GM23338 (cell line): ENCODE measurements around the gene LTBR. TPM values are rescaled to one million over a fixed set of nuclear protein-coding genes. Genes with fewer than 3 reads are reported as not detected.
"Not testable (repeated sequence)": the region's sequence is repeated elsewhere in the genome, so short reads cannot be mapped to it uniquely, and the experiment has no call there.

Source experiments
- ATAC-seq: fragments of 200-7000 bp; cut with Tn5 transposase; 3 replicates; pipeline ENCODE4 v1.9.1; 2020
- DNase-seq: peaks from one replicate; pipeline ENCODE4 v3.0.0-alpha.2; 2015; ENCODE audit warnings: low spot score
- H2AFZ ChIP-seq: fragments of 200-600 bp; sonication (generic); 2 replicates; pipeline ENCODE4 v1.8.0; 2016; ENCODE audit warnings: antibody characterized with exemption, mild to moderate bottlenecking, moderate library complexity
- H3F3A ChIP-seq: fragments of 200-600 bp; sonication (generic); replicated peaks from 2 replicates; pipeline ENCODE4 v1.8.0; 2017; ENCODE audit warnings: antibody characterized with exemption, mixed run types, low read depth
- H3K27ac ChIP-seq: fragments of 200-600 bp; sonication (generic); 2 replicates; pipeline ENCODE4 v1.6.1; 2016; ENCODE audit warnings: low read depth
- H3K27me3 ChIP-seq: fragments of 200-600 bp; sonication (generic); 2 replicates; pipeline ENCODE4 v1.8.0; 2016; ENCODE audit warnings: mild to moderate bottlenecking, mixed run types, moderate library complexity; ENCODE audit not compliant: insufficient read depth
- H3K36me3 ChIP-seq: fragments of 200-600 bp; sonication (generic); 2 replicates; pipeline ENCODE4 v1.8.0; 2016; ENCODE audit warnings: mild to moderate bottlenecking; ENCODE audit not compliant: insufficient read depth
- H3K4me1 ChIP-seq: fragments of 200-600 bp; sonication (generic); 2 replicates; pipeline ENCODE4 v1.8.0; 2016; ENCODE audit warnings: mild to moderate bottlenecking, moderate library complexity; ENCODE audit not compliant: insufficient read depth
- H3K4me2 ChIP-seq: fragments of 200-600 bp; sonication (generic); 2 replicates; pipeline ENCODE4 v1.7.1; 2017; ENCODE audit warnings: mixed run types
- H3K4me3 ChIP-seq: fragments of 200-600 bp; sonication (generic); 2 replicates; pipeline ENCODE4 v1.6.1; 2016; ENCODE audit warnings: mixed run types
- H3K79me2 ChIP-seq: fragments of 200-600 bp; sonication (generic); replicated peaks from 2 replicates; pipeline ENCODE4 v1.8.0; 2017; ENCODE audit warnings: mild to moderate bottlenecking; ENCODE audit not compliant: insufficient read depth
- H3K9me2 ChIP-seq: fragments of 200-600 bp; sonication (generic); 2 replicates; pipeline ENCODE4 v1.8.0; 2017; ENCODE audit not compliant: insufficient read depth
- H4K20me1 ChIP-seq: fragments of 200-600 bp; sonication (generic); replicated peaks from 2 replicates; pipeline ENCODE4 v1.8.0; 2017; ENCODE audit warnings: mild to moderate bottlenecking; ENCODE audit not compliant: insufficient read depth
- H3K27ac Mint-ChIP-seq: 2 replicates; pipeline ENCODE4 v1.8.0; 2020; ENCODE audit warnings: inconsistent platforms, mild to moderate bottlenecking, moderate library complexity, mixed read lengths
- H3K27me3 Mint-ChIP-seq: 3 replicates; pipeline ENCODE4 v1.8.0; 2022; ENCODE audit warnings: low read depth, mild to moderate bottlenecking, moderate library complexity, mixed read lengths, inconsistent platforms; ENCODE audit not compliant: insufficient read depth, poor library complexity
- H3K36me3 Mint-ChIP-seq: 3 replicates; pipeline ENCODE4 v1.8.0; 2021; ENCODE audit warnings: low read depth, mild to moderate bottlenecking, inconsistent platforms, moderate library complexity, mixed read lengths
- H3K4me1 Mint-ChIP-seq: 3 replicates; pipeline ENCODE4 v1.8.0; 2020; ENCODE audit warnings: mild to moderate bottlenecking, inconsistent platforms, mixed read lengths
- H3K4me3 Mint-ChIP-seq: 3 replicates; pipeline ENCODE4 v1.8.0; 2021; ENCODE audit warnings: moderate library complexity, mild to moderate bottlenecking, inconsistent platforms, mixed read lengths
- H3K9me3 Mint-ChIP-seq: 3 replicates; pipeline ENCODE4 v1.8.0; 2020; ENCODE audit warnings: moderate library complexity, mild to moderate bottlenecking, inconsistent platforms, mixed read lengths
- CREB1 ChIP-seq: fragments of 250-450 bp; sonication (Bioruptor Pico); IDR thresholded peaks from 2 replicates; pipeline ENCODE4 v1.5.0; 2020; ENCODE audit warnings: low read depth, mild to moderate bottlenecking, moderate library complexity
- EZH2 ChIP-seq: fragments of 200-600 bp; sonication (generic); IDR thresholded peaks from one replicate; pipeline ENCODE4 v1.8.0; 2017; ENCODE audit warnings: antibody characterized with exemption, mild to moderate bottlenecking, low read depth; ENCODE audit not compliant: unreplicated experiment
- JUNB ChIP-seq: IDR thresholded peaks from one replicate; pipeline ENCODE4 v1.6.1; 2016; ENCODE audit warnings: antibody characterized with exemption; ENCODE audit not compliant: unreplicated experiment
- NANOG ChIP-seq: IDR thresholded peaks from 2 replicates; pipeline ENCODE4 v1.6.1; 2016; ENCODE audit warnings: antibody characterized with exemption, borderline replicate concordance
- POLR2AphosphoS5 ChIP-seq: IDR thresholded peaks from 2 replicates; pipeline ENCODE4 v1.6.1; 2016; ENCODE audit warnings: antibody characterized with exemption, low read depth
- STAT1 ChIP-seq: IDR thresholded peaks from one replicate; pipeline ENCODE4 v1.6.1; 2016; ENCODE audit warnings: antibody characterized with exemption; ENCODE audit not compliant: unreplicated experiment
- ZNF331 ChIP-seq: fragments of 250-450 bp; sonication (Bioruptor Pico); IDR thresholded peaks from 2 replicates; pipeline ENCODE4 v1.5.0; 2020; ENCODE audit warnings: low read depth, mild to moderate bottlenecking, moderate library complexity
- polyA plus RNA-seq: library from polyadenylated mRNA; unstranded; fragments of >200 nt; fragmentation: Nextera tagmentation; extraction: Ambion mirVana; gene quantifications from 2 replicates; pipeline ENCODE4 v1.2.1, GENCODE V29; 2016
- total RNA-seq: library from RNA; depleted of rRNA; stranded (reverse); fragments of >200 nt; shearing (Covaris generic); gene quantifications from 2 replicates; pipeline ENCODE4 v1.2.3, GENCODE V29; 2014
- TF ChIP-seq, protein P1 (sequence below): fragments of 250-450 bp; sonication (Bioruptor Pico); IDR thresholded peaks from 2 replicates; pipeline ENCODE4 v1.5.0; 2020; ENCODE audit warnings: mild to moderate bottlenecking, moderate library complexity

The LTBR gene
- total and polyA plus RNA-seq, 2 experiments from 2014 or later: 6.1 to 6.8 TPM

GRCh38 chr12:6427796-6428195 lies 43.8 kb downstream of the LTBR start:
- not testable (repeated sequence) for H3K36me3 Mint-ChIP-seq, H3K36me3 ChIP-seq, H3K9me2 ChIP-seq, H3K9me3 Mint-ChIP-seq, H4K20me1 ChIP-seq, H2AFZ ChIP-seq, DNase-seq, H3F3A ChIP-seq, H3K4me2 ChIP-seq, H3K4me3 Mint-ChIP-seq, H3K79me2 ChIP-seq, H3K27ac Mint-ChIP-seq, ATAC-seq, H3K27me3 Mint-ChIP-seq, H3K4me1 ChIP-seq, H3K27ac ChIP-seq, H3K4me3 ChIP-seq, H3K27me3 ChIP-seq
- peaks cover 17% of the 10 kb centered on the region; the same call in 2 of the 3 replicates for H3K4me1 Mint-ChIP-seq

DNA sequence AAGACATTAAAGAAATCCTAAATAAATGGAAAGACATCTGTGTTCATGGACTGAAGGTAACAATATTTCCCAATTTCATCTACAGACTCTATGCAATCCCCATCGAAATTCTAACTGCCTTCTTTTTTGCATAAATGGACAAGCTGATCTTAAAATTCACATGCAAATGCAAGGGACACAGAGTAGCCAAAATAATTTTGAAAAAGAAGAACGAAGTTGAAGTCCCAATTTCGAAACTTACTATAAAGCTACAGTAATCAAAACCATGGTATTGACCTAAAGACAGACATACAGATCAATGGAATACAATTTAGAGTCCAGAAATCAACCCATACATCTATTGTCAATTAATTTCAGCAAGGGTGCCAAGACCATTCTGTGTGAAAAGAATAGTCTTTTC lies 44.4 kb downstream of the LTBR start:
- Histone ChIP-seq H3K4me2 (no peak overlapping the region), H2AFZ (no peak overlapping the region), H3K79me2 (no peaks in the 10 kb centered on the region), H4K20me1 (no peaks in the 10 kb centered on the region), H3K27ac (no peak overlapping the region), H3F3A (no peaks in the 10 kb centered on the region), H3K4me1 (peaks cover 4% of the 10 kb centered on the region), H3K36me3 (no peaks in the 10 kb centered on the region), H3K9me2 (no peaks in the 10 kb centered on the region), H3K4me3 (no peak overlapping the region), H3K27me3 (no peaks in the 10 kb centered on the region)
- no peaks in the 10 kb centered on the region for H3K9me3 Mint-ChIP-seq
- no peak overlapping the region for H3K4me3 Mint-ChIP-seq
- peaks cover 5% of the 10 kb centered on the region for H3K27me3 Mint-ChIP-seq
- DNase-seq (no peak), ATAC-seq (no peak)
- H3K4me1 Mint-ChIP-seq: peaks cover 20% of the 10 kb centered on the region; the same call in 2 of the 3 replicates
- TF ChIP-seq JUNB (no peak), STAT1 (no peak)
- H3K36me3 Mint-ChIP-seq: no peaks in the 10 kb centered on the region
- no peak overlapping the region for H3K27ac Mint-ChIP-seq

GRCh38 chr12:6430124-6430989 lies 46.4 kb downstream of the LTBR start:
- Mint-ChIP-seq H3K36me3 (no peaks in the 10 kb centered on the region), H3K27me3 (no peaks in the 10 kb centered on the region), H3K27ac (peak overlapping the region; percentile 51; the same call in 1 of the 2 replicates), H3K9me3 (no peaks in the 10 kb centered on the region), H3K4me3 (no peak overlapping the region), H3K4me1 (peaks cover 30% of the 10 kb centered on the region)
- Histone ChIP-seq H3K4me1 (peaks cover 15% of the 10 kb centered on the region), H3K27ac (no peak overlapping the region), H3K79me2 (no peaks in the 10 kb centered on the region), H3K36me3 (no peaks in the 10 kb centered on the region), H3K27me3 (no peaks in the 10 kb centered on the region), H3F3A (peaks cover 8% of the 10 kb centered on the region; the same call in 1 of the 2 replicates), H3K4me2 (no peak overlapping the region), H4K20me1 (no peaks in the 10 kb centered on the region), H3K9me2 (no peaks in the 10 kb centered on the region), H3K4me3 (no peak overlapping the region), H2AFZ (peak overlapping the region; percentile 61; the same call in 1 of the 2 replicates)
- ATAC-seq (no peak), DNase-seq (no peak)
- TF ChIP-seq POLR2AphosphoS5 (no peak), ZNF331 (CRISPR knock-in tag) (no peak), CREB1 (CRISPR knock-in tag) (no peak), STAT1 (no peak), NANOG (no peak), EZH2 (no peak)
- TF ChIP-seq, protein P1, sequence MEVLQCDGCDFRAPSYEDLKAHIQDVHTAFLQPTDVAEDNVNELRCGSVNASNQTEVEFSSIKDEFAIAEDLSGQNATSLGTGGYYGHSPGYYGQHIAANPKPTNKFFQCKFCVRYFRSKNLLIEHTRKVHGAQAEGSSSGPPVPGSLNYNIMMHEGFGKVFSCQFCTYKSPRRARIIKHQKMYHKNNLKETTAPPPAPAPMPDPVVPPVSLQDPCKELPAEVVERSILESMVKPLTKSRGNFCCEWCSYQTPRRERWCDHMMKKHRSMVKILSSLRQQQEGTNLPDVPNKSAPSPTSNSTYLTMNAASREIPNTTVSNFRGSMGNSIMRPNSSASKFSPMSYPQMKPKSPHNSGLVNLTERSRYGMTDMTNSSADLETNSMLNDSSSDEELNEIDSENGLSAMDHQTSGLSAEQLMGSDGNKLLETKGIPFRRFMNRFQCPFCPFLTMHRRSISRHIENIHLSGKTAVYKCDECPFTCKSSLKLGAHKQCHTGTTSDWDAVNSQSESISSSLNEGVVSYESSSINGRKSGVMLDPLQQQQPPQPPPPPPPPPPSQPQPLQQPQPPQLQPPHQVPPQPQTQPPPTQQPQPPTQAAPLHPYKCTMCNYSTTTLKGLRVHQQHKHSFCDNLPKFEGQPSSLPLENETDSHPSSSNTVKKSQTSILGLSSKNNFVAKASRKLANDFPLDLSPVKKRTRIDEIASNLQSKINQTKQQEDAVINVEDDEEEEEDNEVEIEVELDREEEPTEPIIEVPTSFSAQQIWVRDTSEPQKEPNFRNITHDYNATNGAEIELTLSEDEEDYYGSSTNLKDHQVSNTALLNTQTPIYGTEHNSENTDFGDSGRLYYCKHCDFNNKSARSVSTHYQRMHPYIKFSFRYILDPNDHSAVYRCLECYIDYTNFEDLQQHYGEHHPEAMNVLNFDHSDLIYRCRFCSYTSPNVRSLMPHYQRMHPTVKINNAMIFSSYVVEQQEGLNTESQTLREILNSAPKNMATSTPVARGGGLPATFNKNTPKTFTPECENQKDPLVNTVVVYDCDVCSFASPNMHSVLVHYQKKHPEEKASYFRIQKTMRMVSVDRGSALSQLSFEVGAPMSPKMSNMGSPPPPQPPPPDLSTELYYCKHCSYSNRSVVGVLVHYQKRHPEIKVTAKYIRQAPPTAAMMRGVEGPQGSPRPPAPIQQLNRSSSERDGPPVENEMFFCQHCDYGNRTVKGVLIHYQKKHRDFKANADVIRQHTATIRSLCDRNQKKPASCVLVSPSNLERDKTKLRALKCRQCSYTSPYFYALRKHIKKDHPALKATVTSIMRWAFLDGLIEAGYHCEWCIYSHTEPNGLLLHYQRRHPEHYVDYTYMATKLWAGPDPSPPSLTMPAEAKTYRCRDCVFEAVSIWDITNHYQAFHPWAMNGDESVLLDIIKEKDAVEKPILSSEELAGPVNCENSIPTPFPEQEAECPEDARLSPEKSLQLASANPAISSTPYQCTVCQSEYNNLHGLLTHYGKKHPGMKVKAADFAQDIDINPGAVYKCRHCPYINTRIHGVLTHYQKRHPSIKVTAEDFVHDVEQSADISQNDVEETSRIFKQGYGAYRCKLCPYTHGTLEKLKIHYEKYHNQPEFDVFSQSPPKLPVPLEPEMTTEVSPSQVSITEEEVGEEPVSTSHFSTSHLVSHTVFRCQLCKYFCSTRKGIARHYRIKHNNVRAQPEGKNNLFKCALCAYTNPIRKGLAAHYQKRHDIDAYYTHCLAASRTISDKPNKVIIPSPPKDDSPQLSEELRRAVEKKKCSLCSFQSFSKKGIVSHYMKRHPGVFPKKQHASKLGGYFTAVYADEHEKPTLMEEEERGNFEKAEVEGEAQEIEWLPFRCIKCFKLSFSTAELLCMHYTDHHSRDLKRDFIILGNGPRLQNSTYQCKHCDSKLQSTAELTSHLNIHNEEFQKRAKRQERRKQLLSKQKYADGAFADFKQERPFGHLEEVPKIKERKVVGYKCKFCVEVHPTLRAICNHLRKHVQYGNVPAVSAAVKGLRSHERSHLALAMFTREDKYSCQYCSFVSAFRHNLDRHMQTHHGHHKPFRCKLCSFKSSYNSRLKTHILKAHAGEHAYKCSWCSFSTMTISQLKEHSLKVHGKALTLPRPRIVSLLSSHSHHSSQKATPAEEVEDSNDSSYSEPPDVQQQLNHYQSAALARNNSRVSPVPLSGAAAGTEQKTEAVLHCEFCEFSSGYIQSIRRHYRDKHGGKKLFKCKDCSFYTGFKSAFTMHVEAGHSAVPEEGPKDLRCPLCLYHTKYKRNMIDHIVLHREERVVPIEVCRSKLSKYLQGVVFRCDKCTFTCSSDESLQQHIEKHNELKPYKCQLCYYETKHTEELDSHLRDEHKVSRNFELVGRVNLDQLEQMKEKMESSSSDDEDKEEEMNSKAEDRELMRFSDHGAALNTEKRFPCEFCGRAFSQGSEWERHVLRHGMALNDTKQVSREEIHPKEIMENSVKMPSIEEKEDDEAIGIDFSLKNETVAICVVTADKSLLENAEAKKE: no peak
